ENCODE measurements around the gene EFHC2.

GRCh38 chrX:44247468-44247867 lies 96.0 kb downstream of the EFHC2 start:
- TF ChIP-seq CTCF (IDR thresholded peaks at IDR 0.05; ENCODE audit: low read depth, low read length) (no peak), EZH2phosphoT487 (IDR thresholded peaks at IDR 0.05; ENCODE audit: low read depth) (no peak)
